DOHH2 (cell line): ENCODE measurements around the gene CSGALNACT2.

Experiments used
- EZH2phosphoT487 ChIP-seq: fragments of 200-600 bp; sonication (generic); IDR thresholded peaks from 2 replicates; pipeline ENCODE4 v1.6.1; 2017; ENCODE audit warnings: borderline replicate concordance, mild to moderate bottlenecking, antibody characterized with exemption, low read length, moderate library complexity, mixed read lengths
- TF ChIP-seq, protein P1 (sequence below): fragments of 200-600 bp; sonication (generic); IDR thresholded peaks from one replicate; pipeline ENCODE4 v1.5.1; 2014; ENCODE audit warnings: antibody characterized with exemption, mild to moderate bottlenecking, low read depth, low read length; ENCODE audit not compliant: poor library complexity, severe bottlenecking

DNA sequence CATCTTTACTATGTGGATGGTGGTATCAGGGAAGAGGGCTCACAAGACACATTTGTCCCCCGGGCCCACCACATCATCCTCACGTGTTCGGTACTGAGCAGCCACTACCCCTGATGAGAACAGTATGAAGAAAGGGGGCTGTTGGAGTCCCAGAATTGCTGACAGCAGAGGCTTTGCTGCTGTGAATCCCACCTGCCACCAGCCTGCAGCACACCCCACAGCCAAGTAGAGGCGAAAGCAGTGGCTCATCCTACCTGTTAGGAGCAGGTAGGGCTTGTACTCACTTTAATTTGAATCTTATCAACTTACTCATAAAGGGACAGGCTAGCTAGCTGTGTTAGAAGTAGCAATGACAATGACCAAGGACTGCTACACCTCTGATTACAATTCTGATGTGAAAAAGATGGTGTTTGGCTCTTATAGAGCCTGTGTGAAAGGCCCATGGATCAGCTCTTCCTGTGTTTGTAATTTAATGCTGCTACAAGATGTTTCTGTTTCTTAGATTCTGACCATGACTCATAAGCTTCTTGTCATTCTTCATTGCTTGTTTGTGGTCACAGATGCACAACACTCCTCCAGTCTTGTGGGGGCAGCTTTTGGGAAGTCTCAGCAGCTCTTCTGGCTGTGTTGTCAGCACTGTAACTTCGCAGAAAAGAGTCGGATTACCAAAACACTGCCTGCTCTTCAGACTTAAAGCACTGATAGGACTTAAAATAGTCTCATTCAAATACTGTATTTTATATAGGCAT, 9.1 kb upstream of the CSGALNACT2 start:
- no peak for TF ChIP-seq EZH2phosphoT487
- TF ChIP-seq, protein P1, sequence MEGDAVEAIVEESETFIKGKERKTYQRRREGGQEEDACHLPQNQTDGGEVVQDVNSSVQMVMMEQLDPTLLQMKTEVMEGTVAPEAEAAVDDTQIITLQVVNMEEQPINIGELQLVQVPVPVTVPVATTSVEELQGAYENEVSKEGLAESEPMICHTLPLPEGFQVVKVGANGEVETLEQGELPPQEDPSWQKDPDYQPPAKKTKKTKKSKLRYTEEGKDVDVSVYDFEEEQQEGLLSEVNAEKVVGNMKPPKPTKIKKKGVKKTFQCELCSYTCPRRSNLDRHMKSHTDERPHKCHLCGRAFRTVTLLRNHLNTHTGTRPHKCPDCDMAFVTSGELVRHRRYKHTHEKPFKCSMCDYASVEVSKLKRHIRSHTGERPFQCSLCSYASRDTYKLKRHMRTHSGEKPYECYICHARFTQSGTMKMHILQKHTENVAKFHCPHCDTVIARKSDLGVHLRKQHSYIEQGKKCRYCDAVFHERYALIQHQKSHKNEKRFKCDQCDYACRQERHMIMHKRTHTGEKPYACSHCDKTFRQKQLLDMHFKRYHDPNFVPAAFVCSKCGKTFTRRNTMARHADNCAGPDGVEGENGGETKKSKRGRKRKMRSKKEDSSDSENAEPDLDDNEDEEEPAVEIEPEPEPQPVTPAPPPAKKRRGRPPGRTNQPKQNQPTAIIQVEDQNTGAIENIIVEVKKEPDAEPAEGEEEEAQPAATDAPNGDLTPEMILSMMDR = no peak
